Measurements from ENCODE around the gene PRSS57.

Gene PRSS57

GRCh38 chr19:686589-687297 is 8.5 kb downstream of the PRSS57 start:
- no peaks in the 10 kb centered on the region for H3K36me3 ChIP-seq (ENCODE audit: control insufficient read depth, low read depth, low read length)
- no peak overlapping the region for H3K4me3 ChIP-seq (ENCODE audit: low read length)
- no peak overlapping the region for H3K9ac ChIP-seq (ENCODE audit: low read length)
- no peaks in the 10 kb centered on the region for H3K27me3 ChIP-seq (ENCODE audit: control insufficient read depth, insufficient read depth, low read length)
- no peak overlapping the region for H3K27ac ChIP-seq (ENCODE audit: low read length)
- no peaks in the 10 kb centered on the region for H3K4me1 ChIP-seq (ENCODE audit: control insufficient read depth, low read depth, low read length)
- H3K9me3 ChIP-seq (ENCODE audit: control insufficient read depth, low read depth, low read length), result no peaks in the 10 kb centered on the region

- Histone ChIP-seq H3K4me1 (ENCODE audit: control insufficient read depth, low read depth, low read length) (no peaks in the 10 kb centered on the region), H3K36me3 (ENCODE audit: control insufficient read depth, low read depth, low read length) (no peaks in the 10 kb centered on the region), H3K4me3 (ENCODE audit: low read length) (no peak overlapping the region), H3K27ac (ENCODE audit: low read length) (no peak overlapping the region), H3K9ac (ENCODE audit: low read length) (no peak overlapping the region), H3K27me3 (ENCODE audit: control insufficient read depth, insufficient read depth, low read length) (no peaks in the 10 kb centered on the region), H3K9me3 (ENCODE audit: control insufficient read depth, low read depth, low read length) (no peaks in the 10 kb centered on the region)
Observed at GRCh38 chr19:685454-685931, 9.8 kb downstream of the PRSS57 start.

- H3K9me3 ChIP-seq (ENCODE audit: control insufficient read depth, low read depth, low read length), result no peaks in the 10 kb centered on the region
- H3K4me1 ChIP-seq (ENCODE audit: control insufficient read depth, low read depth, low read length), result no peaks in the 10 kb centered on the region
- no peak overlapping the region for H3K4me3 ChIP-seq (ENCODE audit: low read length)
- no peak overlapping the region for H3K9ac ChIP-seq (ENCODE audit: low read length)
- H3K27me3 ChIP-seq (ENCODE audit: control insufficient read depth, insufficient read depth, low read length), result peaks cover 4% of the 10 kb centered on the region
- no peaks in the 10 kb centered on the region for H3K36me3 ChIP-seq (ENCODE audit: control insufficient read depth, low read depth, low read length)
- H3K27ac ChIP-seq (ENCODE audit: low read length), result no peak overlapping the region
Observed at GRCh38 chr19:682678-683320, 12.5 kb downstream of the PRSS57 start.

GRCh38 chr19:681029-682019 is 13.9 kb downstream of the PRSS57 start:
- Histone ChIP-seq H3K27ac (ENCODE audit: low read length) (no peak overlapping the region), H3K4me3 (ENCODE audit: low read length) (peak overlapping the region; percentile 82), H3K9ac (ENCODE audit: low read length) (peak overlapping the region; percentile 61)

GRCh38 chr19:680287-681028 is 14.8 kb downstream of the PRSS57 start:
- Histone ChIP-seq H3K27me3 (ENCODE audit: control insufficient read depth, insufficient read depth, low read length) (peaks cover 21% of the 10 kb centered on the region), H3K9me3 (ENCODE audit: control insufficient read depth, low read depth, low read length) (no peaks in the 10 kb centered on the region), H3K9ac (ENCODE audit: low read length) (peak overlapping the region; percentile 61), H3K36me3 (ENCODE audit: control insufficient read depth, low read depth, low read length) (no peaks in the 10 kb centered on the region), H3K27ac (ENCODE audit: low read length) (no peak overlapping the region), H3K4me3 (ENCODE audit: low read length) (peak overlapping the region; percentile 82), H3K4me1 (ENCODE audit: control insufficient read depth, low read depth, low read length) (no peaks in the 10 kb centered on the region)

More at GRCh38 chr19:681029-682019, 13.9 kb downstream of the PRSS57 start:
- Histone ChIP-seq H3K4me1 (ENCODE audit: control insufficient read depth, low read depth, low read length) (no peaks in the 10 kb centered on the region), H3K9me3 (ENCODE audit: control insufficient read depth, low read depth, low read length) (no peaks in the 10 kb centered on the region), H3K27me3 (ENCODE audit: control insufficient read depth, insufficient read depth, low read length) (peaks cover 15% of the 10 kb centered on the region), H3K36me3 (ENCODE audit: control insufficient read depth, low read depth, low read length) (no peaks in the 10 kb centered on the region)

DNA sequence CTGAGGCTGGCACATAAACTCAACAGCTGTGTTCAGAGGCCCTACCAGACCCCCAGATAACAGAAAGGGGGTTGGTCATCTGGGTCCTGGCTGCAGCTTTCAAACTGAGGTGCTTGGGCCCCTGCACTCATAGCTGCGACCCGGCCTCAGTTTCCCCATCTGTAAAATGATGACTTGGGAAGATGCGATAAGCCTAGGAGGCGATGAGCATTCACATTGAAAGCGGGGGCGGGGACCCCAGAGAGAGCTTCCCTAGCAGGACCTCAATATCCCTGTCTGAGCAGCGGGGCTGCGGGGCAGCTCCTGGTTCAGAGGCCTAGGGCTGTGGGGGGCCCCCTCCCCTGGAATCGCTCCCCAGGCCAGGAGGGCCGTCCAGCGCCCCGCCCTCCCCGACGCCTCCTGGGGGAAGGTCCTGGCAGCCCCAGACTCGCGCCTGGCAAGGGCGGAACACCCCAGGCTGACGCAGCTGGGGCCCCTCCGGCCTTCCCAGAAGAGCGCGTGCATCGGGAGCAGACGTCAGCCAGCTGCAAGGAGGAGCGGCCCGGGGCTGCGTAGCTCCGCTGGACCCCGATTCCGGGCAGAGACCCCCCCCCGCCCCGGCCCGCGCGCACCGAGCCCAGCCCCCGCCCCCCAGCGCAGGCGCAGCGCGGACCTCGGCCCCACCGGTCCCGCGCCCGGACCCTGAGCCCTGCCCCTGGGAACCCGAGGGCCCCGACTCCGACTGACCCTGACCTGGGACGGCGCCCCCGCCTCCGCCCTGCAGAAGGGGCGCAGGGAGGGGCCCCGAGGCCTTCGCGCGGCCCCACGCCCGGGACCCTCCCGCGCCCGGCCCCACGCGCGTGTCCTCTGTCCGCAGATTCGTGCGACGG is 15.6 kb downstream of the PRSS57 start:
- Histone ChIP-seq H3K9ac (ENCODE audit: low read length) (no peak overlapping the region), H3K4me3 (ENCODE audit: low read length) (peak overlapping the region; percentile 49), H3K4me1 (ENCODE audit: control insufficient read depth, low read depth, low read length) (no peaks in the 10 kb centered on the region), H3K27me3 (ENCODE audit: control insufficient read depth, insufficient read depth, low read length) (peaks cover 26% of the 10 kb centered on the region), H3K9me3 (ENCODE audit: control insufficient read depth, low read depth, low read length) (no peaks in the 10 kb centered on the region), H3K36me3 (ENCODE audit: control insufficient read depth, low read depth, low read length) (no peaks in the 10 kb centered on the region), H3K27ac (ENCODE audit: low read length) (no peak overlapping the region)

GRCh38 chr19:678791-679388 is 16.4 kb downstream of the PRSS57 start:
- no peak overlapping the region for H3K27ac ChIP-seq (ENCODE audit: low read length)
- peaks cover 26% of the 10 kb centered on the region for H3K27me3 ChIP-seq (ENCODE audit: control insufficient read depth, insufficient read depth, low read length)
- no peak overlapping the region for H3K9ac ChIP-seq (ENCODE audit: low read length)
- no peaks in the 10 kb centered on the region for H3K9me3 ChIP-seq (ENCODE audit: control insufficient read depth, low read depth, low read length)
- H3K4me1 ChIP-seq (ENCODE audit: control insufficient read depth, low read depth, low read length), result no peaks in the 10 kb centered on the region
- H3K4me3 ChIP-seq (ENCODE audit: low read length), result peak overlapping the region; percentile 49
- no peaks in the 10 kb centered on the region for H3K36me3 ChIP-seq (ENCODE audit: control insufficient read depth, low read depth, low read length)

GRCh38 chr19:677601-678436 is 17.4 kb downstream of the PRSS57 start:
- H3K4me3 ChIP-seq (ENCODE audit: low read length), result no peak overlapping the region
- no peak overlapping the region for H3K9ac ChIP-seq (ENCODE audit: low read length)
- no peaks in the 10 kb centered on the region for H3K9me3 ChIP-seq (ENCODE audit: control insufficient read depth, low read depth, low read length)
- no peak overlapping the region for H3K27ac ChIP-seq (ENCODE audit: low read length)
- no peaks in the 10 kb centered on the region for H3K36me3 ChIP-seq (ENCODE audit: control insufficient read depth, low read depth, low read length)
- peaks cover 26% of the 10 kb centered on the region for H3K27me3 ChIP-seq (ENCODE audit: control insufficient read depth, insufficient read depth, low read length)
- no peaks in the 10 kb centered on the region for H3K4me1 ChIP-seq (ENCODE audit: control insufficient read depth, low read depth, low read length)

GRCh38 chr19:677201-677600 is 18.1 kb downstream of the PRSS57 start:
- Histone ChIP-seq H3K4me3 (ENCODE audit: low read length) (no peak overlapping the region), H3K27ac (ENCODE audit: low read length) (no peak overlapping the region), H3K4me1 (ENCODE audit: control insufficient read depth, low read depth, low read length) (no peaks in the 10 kb centered on the region), H3K9me3 (ENCODE audit: control insufficient read depth, low read depth, low read length) (no peaks in the 10 kb centered on the region), H3K27me3 (ENCODE audit: control insufficient read depth, insufficient read depth, low read length) (peaks cover 26% of the 10 kb centered on the region), H3K9ac (ENCODE audit: low read length) (no peak overlapping the region), H3K36me3 (ENCODE audit: control insufficient read depth, low read depth, low read length) (no peaks in the 10 kb centered on the region)
